Measurements from ENCODE around the gene BABAM2.
"Not testable (repeated sequence)": the region's sequence is repeated elsewhere in the genome, so short reads cannot be mapped to it uniquely, and the experiment has no call there.

BABAM2 gene

GRCh38 chr2:27953077-27953476, 62.5 kb downstream of the BABAM2 start:
- DNase-seq = no peak

- no peak for DNase-seq
These were observed 63.7 kb downstream of the BABAM2 start for GRCh38 chr2:27954221-27954673.

- DNase-seq = peak; percentile 11
These were observed 64.3 kb downstream of the BABAM2 start for GRCh38 chr2:27954771-27955383.

GRCh38 chr2:27955384-27956161, 65.0 kb downstream of the BABAM2 start:
- DNase-seq = no peak

- DNase-seq = no peak
These were observed 66.4 kb downstream of the BABAM2 start for GRCh38 chr2:27956888-27957287.

GRCh38 chr2:27958711-27959378, 68.3 kb downstream of the BABAM2 start:
- no peak for DNase-seq

GRCh38 chr2:27959496-27959895, 69.0 kb downstream of the BABAM2 start:
- no peak for DNase-seq

GRCh38 chr2:27960237-27960912, 69.8 kb downstream of the BABAM2 start:
- DNase-seq = no peak

- no peak for DNase-seq
These were observed 71.5 kb downstream of the BABAM2 start for GRCh38 chr2:27962006-27962405.

GRCh38 chr2:27963472-27963871, 72.9 kb downstream of the BABAM2 start:
- no peak for DNase-seq

GRCh38 chr2:27964067-27964466, 73.5 kb downstream of the BABAM2 start:
- no peak for DNase-seq

- DNase-seq = no peak
These were observed 75.3 kb downstream of the BABAM2 start for GRCh38 chr2:27965841-27966240.

- no peak for DNase-seq
These were observed 75.9 kb downstream of the BABAM2 start for GRCh38 chr2:27966466-27966865.

GRCh38 chr2:27967076-27967475, 76.5 kb downstream of the BABAM2 start:
- no peak for DNase-seq

GRCh38 chr2:27968045-27968444, 77.5 kb downstream of the BABAM2 start:
- not testable (repeated sequence) for DNase-seq

- not testable (repeated sequence) for DNase-seq
These were observed 78.4 kb downstream of the BABAM2 start for GRCh38 chr2:27968957-27969356.

GRCh38 chr2:27972311-27972710, 81.8 kb downstream of the BABAM2 start:
- DNase-seq = no peak

- no peak for DNase-seq
These were observed 83.1 kb downstream of the BABAM2 start for GRCh38 chr2:27973592-27973991.

GRCh38 chr2:27976308-27976707, 85.8 kb downstream of the BABAM2 start:
- DNase-seq = no peak

GRCh38 chr2:27977731-27978312, 87.3 kb downstream of the BABAM2 start:
- no peak for DNase-seq

GRCh38 chr2:27978761-27979160, 88.2 kb downstream of the BABAM2 start:
- DNase-seq = not testable (repeated sequence)

GRCh38 chr2:27980242-27980641, 89.7 kb downstream of the BABAM2 start:
- DNase-seq = no peak

- no peak for DNase-seq
These were observed 93.6 kb downstream of the BABAM2 start for GRCh38 chr2:27984153-27984552.
